ENCODE data around the gene APOBEC3A.

Gene APOBEC3A

DNA sequence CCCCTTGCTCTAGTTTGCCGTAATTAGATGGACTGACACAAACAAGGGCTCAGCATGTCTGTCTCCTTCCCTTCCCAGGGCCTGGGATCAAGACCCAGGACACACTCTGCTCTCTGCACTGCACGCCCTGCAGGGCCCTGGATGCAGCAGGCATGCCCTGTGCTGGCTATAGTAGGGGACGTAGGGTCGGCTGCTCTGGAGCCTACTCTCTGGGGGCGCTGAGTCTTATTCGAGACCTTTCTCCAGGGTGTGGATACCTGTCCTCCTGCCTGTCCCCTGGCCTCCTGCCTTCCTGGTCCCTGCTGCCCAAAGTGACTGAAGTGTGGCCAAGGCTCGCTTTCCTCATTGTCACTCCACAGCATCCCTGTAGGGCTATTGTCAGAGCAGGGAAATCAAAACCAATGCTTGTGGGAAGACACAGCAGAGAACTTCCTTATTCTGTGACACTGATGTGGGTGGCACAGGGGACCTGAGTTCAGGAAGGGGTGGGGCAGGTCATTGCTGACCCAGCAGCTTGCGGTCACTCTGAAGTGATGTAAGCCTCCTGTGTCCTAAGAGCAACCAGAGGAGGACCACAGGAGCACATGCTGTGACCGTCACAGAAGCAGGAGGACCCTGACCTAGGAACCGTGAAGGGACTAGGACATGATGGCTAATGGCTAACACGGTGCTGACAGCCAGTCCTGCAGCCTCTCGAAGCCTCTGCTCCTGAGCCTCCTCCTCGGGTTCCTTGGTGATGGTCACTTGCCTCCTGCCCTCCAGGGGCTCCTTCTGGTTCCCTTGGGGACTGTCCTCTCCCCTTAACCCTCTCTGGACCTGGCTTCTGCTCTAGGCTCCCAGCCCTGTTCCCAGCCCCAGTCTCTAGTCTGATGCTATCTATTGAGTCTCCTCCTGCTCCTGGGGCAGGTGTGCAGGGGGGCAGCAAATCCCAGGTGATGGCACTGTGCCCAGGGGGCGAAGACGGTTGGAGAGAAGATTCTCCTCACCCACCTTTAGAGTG, 10.3 kb downstream of the APOBEC3A start:
- ATAC-seq, result no peak
- TF ChIP-seq TOX (CRISPR knock-in tag; IDR thresholded peaks at IDR 0.05; ENCODE audit: borderline replicate concordance) (no peak), ZNF8 (CRISPR knock-in tag; IDR thresholded peaks at IDR 0.05) (no peak), RARB (CRISPR knock-in tag; IDR thresholded peaks at IDR 0.05) (no peak), SNAI2 (CRISPR knock-in tag; IDR thresholded peaks at IDR 0.05) (no peak), ZNF70 (CRISPR knock-in tag; IDR thresholded peaks at IDR 0.05) (no peak), ZC3H10 (CRISPR knock-in tag; IDR thresholded peaks at IDR 0.05) (no peak), ISL1 (CRISPR knock-in tag; IDR thresholded peaks at IDR 0.05) (no peak), CSDC2 (CRISPR knock-in tag; IDR thresholded peaks at IDR 0.05) (no peak), ZFP3 (CRISPR knock-in tag; IDR thresholded peaks at IDR 0.05) (no peak), ARNTL (CRISPR knock-in tag; IDR thresholded peaks at IDR 0.05; ENCODE audit: borderline replicate concordance, low read depth) (no peak), GLIS3 (CRISPR knock-in tag; IDR thresholded peaks at IDR 0.05) (no peak)
- TF ChIP-seq, protein P1, sequence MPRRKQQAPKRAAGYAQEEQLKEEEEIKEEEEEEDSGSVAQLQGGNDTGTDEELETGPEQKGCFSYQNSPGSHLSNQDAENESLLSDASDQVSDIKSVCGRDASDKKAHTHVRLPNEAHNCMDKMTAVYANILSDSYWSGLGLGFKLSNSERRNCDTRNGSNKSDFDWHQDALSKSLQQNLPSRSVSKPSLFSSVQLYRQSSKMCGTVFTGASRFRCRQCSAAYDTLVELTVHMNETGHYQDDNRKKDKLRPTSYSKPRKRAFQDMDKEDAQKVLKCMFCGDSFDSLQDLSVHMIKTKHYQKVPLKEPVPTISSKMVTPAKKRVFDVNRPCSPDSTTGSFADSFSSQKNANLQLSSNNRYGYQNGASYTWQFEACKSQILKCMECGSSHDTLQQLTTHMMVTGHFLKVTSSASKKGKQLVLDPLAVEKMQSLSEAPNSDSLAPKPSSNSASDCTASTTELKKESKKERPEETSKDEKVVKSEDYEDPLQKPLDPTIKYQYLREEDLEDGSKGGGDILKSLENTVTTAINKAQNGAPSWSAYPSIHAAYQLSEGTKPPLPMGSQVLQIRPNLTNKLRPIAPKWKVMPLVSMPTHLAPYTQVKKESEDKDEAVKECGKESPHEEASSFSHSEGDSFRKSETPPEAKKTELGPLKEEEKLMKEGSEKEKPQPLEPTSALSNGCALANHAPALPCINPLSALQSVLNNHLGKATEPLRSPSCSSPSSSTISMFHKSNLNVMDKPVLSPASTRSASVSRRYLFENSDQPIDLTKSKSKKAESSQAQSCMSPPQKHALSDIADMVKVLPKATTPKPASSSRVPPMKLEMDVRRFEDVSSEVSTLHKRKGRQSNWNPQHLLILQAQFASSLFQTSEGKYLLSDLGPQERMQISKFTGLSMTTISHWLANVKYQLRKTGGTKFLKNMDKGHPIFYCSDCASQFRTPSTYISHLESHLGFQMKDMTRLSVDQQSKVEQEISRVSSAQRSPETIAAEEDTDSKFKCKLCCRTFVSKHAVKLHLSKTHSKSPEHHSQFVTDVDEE (CRISPR knock-in tag; IDR thresholded peaks at IDR 0.05), result no peak
- TF ChIP-seq, protein P2, sequence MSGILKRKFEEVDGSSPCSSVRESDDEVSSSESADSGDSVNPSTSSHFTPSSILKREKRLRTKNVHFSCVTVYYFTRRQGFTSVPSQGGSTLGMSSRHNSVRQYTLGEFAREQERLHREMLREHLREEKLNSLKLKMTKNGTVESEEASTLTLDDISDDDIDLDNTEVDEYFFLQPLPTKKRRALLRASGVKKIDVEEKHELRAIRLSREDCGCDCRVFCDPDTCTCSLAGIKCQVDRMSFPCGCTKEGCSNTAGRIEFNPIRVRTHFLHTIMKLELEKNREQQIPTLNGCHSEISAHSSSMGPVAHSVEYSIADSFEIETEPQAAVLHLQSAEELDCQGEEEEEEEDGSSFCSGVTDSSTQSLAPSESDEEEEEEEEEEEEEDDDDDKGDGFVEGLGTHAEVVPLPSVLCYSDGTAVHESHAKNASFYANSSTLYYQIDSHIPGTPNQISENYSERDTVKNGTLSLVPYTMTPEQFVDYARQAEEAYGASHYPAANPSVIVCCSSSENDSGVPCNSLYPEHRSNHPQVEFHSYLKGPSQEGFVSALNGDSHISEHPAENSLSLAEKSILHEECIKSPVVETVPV (CRISPR knock-in tag; IDR thresholded peaks at IDR 0.05), result no peak
- TF ChIP-seq, protein P3, sequence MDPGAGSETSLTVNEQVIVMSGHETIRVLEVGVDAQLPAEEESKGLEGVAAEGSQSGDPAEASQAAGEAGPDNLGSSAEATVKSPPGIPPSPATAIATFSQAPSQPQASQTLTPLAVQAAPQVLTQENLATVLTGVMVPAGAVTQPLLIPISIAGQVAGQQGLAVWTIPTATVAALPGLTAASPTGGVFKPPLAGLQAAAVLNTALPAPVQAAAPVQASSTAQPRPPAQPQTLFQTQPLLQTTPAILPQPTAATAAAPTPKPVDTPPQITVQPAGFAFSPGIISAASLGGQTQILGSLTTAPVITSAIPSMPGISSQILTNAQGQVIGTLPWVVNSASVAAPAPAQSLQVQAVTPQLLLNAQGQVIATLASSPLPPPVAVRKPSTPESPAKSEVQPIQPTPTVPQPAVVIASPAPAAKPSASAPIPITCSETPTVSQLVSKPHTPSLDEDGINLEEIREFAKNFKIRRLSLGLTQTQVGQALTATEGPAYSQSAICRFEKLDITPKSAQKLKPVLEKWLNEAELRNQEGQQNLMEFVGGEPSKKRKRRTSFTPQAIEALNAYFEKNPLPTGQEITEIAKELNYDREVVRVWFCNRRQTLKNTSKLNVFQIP (CRISPR knock-in tag; IDR thresholded peaks at IDR 0.05; ENCODE audit: borderline replicate concordance, low read depth), result no peak

DNA sequence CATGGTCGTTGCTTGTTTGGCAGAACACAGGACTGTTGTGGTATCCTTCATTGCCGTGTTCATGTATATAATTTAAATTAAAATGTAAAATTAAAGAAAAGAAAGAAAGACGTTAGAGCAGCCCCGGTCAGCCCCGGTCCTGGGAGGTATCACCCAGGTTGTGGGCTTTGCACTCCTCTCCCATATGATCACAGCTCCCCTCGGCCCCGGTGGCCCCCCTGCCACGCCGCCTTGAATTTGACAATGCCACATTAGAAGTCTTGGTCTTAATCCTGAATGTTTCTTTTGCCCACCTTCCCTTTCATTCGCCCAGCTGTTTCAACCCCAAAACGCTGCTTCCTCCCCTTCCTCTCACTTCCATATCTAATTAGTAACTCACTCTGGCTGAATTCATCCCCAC, 11.4 kb downstream of the APOBEC3A start:
- no peak for ATAC-seq

More for the DNA sequence above, 11.4 kb downstream of the APOBEC3A start:
- TF ChIP-seq ZNF565 (CRISPR knock-in tag; conservative IDR thresholded peaks at IDR 0.05; ENCODE audit: low read depth) (no peak), ZNF70 (CRISPR knock-in tag; IDR thresholded peaks at IDR 0.05) (no peak), ZC3H10 (CRISPR knock-in tag; IDR thresholded peaks at IDR 0.05) (no peak), ESRRG (CRISPR knock-in tag; IDR thresholded peaks at IDR 0.05) (no peak), ZNF8 (CRISPR knock-in tag; IDR thresholded peaks at IDR 0.05) (no peak), TOX (CRISPR knock-in tag; IDR thresholded peaks at IDR 0.05; ENCODE audit: borderline replicate concordance) (no peak), ISL1 (CRISPR knock-in tag; IDR thresholded peaks at IDR 0.05) (no peak), ARNTL (CRISPR knock-in tag; IDR thresholded peaks at IDR 0.05; ENCODE audit: borderline replicate concordance, low read depth) (no peak), OSR1 (CRISPR knock-in tag; IDR thresholded peaks at IDR 0.05) (no peak), ZFP30 (CRISPR knock-in tag; IDR thresholded peaks at IDR 0.05) (no peak), TCF4 (CRISPR knock-in tag; IDR thresholded peaks at IDR 0.05; ENCODE audit: borderline replicate concordance) (no peak), GLIS3 (CRISPR knock-in tag; IDR thresholded peaks at IDR 0.05) (no peak), SNAI2 (CRISPR knock-in tag; IDR thresholded peaks at IDR 0.05) (no peak), RARB (CRISPR knock-in tag; IDR thresholded peaks at IDR 0.05) (no peak), ZFP3 (CRISPR knock-in tag; IDR thresholded peaks at IDR 0.05) (no peak), CSDC2 (CRISPR knock-in tag; IDR thresholded peaks at IDR 0.05) (no peak)
- TF ChIP-seq, protein P3 (CRISPR knock-in tag; IDR thresholded peaks at IDR 0.05; ENCODE audit: borderline replicate concordance, low read depth), result no peak
- TF ChIP-seq, protein P4, sequence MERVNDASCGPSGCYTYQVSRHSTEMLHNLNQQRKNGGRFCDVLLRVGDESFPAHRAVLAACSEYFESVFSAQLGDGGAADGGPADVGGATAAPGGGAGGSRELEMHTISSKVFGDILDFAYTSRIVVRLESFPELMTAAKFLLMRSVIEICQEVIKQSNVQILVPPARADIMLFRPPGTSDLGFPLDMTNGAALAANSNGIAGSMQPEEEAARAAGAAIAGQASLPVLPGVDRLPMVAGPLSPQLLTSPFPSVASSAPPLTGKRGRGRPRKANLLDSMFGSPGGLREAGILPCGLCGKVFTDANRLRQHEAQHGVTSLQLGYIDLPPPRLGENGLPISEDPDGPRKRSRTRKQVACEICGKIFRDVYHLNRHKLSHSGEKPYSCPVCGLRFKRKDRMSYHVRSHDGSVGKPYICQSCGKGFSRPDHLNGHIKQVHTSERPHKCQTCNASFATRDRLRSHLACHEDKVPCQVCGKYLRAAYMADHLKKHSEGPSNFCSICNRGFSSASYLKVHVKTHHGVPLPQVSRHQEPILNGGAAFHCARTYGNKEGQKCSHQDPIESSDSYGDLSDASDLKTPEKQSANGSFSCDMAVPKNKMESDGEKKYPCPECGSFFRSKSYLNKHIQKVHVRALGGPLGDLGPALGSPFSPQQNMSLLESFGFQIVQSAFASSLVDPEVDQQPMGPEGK (CRISPR knock-in tag; IDR thresholded peaks at IDR 0.05; ENCODE audit: borderline replicate concordance), result no peak
- TF ChIP-seq, protein P1 (CRISPR knock-in tag; IDR thresholded peaks at IDR 0.05), result no peak

Data from SK-N-SH treated with all-trans-retinoic acid at 6 μM for 48 hours (cell line).